Embryonic facial prominence (tissue), 1 donor: ENCODE data around the gene TSHZ3.

Experiments
- DNase-seq: peaks from one replicate; pipeline ENCODE4 v3.0.0-alpha.2; 2016; ENCODE audit errors: extremely low spot score

The TSHZ3 gene

DNA sequence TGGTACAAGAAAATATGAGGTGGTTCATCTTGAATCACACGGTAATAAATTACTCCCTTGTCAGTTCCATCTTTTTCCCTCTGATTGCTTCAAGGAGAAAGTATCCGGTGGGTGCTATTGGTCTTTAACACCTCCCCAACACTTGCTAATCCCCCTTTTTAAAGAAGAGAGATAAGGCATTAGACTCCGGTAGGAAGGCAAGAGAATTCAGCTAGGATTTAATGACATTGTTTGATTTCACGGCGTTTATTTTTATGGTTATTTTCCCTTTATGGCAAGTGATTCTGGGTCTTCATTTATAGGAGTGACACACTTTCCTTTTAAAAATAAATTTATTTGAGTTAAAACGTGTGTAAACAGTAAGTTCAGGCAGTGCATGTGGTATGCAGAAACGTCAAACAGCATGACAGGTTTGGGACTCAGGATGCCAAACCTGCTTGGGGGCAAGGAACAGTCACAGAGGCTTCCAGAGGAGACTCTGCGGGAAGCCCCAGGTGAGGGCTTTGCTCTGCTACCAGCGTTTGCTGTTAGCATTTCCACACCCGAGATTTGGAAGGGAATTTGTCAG, 36.5 kb downstream of the TSHZ3 start:
- no peak for DNase-seq

GRCh38 chr19:31312009-31312676, 37.1 kb downstream of the TSHZ3 start:
- no peak for DNase-seq

GRCh38 chr19:31310432-31311133, 38.7 kb downstream of the TSHZ3 start:
- no peak for DNase-seq

DNA sequence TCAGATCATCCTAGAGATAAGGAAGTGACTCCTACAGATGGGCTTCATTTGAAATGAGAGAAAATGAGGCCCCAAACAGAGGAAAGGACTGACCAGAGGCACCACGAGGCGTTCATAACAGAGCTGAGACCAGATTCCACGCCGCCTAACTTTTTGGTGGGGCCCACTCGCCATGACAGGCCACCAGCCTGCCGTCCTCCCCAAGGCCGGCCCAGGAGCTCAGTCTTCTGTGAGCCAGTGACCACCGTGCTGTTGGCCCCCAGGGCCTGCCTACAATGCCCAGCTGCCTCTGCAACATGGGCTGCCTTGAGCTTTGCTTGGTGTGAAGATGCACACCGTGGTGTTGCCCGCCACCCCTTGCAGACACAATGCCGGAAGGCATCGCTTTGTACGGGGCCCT, 40.5 kb downstream of the TSHZ3 start:
- no peak for DNase-seq

DNA sequence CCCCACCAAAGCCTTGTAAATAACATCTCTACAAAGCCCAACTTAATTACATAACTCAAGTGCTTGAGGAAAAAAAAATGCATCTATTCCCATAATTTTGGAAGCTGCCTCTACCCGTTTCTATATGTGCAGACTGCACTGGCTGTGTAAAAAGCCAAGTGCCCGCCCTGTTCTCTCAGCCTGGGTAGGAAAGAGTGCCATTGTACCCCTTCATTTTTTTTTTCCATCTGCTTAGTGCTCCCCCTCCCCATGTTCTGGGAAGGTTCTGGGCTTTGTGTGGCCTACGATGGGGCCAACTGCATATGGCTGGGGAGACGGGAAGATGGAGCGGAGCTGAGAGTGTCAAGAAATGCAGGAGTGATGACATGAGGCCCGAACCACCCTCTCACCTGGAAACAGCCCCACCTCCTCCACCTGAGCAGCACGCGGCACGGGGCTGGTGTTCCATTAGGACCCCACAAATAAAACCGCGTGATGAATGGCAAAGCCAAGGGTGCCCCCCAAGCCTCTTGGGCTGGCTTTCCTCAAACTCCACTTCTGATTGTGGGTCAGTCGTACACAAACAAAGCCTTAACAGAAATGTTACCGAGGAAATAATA, 42.1 kb downstream of the TSHZ3 start:
- no peak for DNase-seq

- DNase-seq, result no peak
Measured at GRCh38 chr19:31306006-31306753, 43.1 kb downstream of the TSHZ3 start.

DNA sequence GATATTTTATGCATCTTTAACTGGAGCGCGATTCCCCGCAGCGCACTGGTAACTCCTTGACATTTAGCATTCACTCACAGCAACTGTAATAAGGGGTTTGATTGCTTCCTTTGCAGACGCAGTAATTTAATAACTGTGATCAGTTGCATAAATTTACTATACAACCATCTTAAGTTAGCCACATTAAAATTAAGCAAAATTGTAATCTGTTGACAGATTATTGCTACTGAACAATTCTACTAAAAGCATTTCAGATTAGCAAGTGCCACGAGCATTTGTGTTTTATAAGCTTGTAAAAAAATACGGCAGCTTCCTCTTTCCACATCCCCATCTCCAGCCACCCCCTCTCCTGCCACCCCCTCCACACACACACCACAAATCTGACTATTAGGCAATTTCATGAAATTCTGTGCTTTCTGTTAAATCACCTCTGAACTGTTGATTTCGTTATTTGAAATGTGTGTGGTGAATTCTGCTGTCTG, 44.4 kb downstream of the TSHZ3 start:
- no peak for DNase-seq

DNA sequence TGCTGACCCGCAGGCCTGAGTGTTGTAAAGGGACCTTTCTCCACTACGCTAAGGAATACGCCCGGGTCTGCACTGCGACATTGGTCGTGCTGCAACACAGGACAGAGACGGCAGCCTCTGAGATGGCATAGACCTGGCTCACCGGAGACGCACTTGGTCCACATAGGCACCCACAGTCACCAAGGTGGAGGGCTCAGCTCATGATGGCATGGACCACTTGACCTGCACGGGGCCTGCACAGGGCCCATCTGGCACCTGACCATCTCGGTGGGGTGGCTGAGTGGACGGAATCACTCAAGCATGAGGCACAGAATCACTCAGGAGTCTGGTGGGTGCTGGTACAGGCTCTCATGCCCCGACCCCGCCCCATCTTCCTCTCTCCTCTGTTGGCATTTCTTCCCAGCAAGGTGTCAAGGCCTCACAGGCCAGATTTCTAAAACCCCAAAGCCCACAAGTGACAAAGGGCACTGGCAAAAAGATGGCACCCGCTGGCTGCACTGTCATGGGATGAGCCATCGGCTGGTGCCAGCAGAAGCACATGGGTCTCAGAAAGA, 45.9 kb downstream of the TSHZ3 start:
- DNase-seq, result no peak

- DNase-seq, result no peak
Measured at GRCh38 chr19:31301306-31301980, 47.8 kb downstream of the TSHZ3 start.

DNA sequence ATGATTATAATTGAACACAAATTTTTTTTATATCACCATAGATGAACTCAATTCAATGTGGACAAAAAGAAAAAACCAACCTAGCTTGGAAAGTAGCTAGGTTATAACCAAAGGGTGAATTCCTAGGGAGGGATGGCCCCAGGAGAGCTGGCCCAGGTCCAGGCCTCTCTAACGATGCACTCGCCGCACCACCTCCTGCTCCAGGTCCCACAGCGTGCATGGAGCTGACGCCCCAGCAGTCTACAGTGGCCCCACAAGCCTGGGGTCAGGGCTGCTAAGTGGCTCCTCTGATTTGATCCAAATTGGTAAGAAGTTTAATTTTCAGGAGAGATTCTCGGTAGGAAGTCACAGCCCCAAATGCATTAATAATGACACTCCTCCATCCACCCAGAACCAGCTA, 48.8 kb downstream of the TSHZ3 start:
- DNase-seq, result no peak

DNA sequence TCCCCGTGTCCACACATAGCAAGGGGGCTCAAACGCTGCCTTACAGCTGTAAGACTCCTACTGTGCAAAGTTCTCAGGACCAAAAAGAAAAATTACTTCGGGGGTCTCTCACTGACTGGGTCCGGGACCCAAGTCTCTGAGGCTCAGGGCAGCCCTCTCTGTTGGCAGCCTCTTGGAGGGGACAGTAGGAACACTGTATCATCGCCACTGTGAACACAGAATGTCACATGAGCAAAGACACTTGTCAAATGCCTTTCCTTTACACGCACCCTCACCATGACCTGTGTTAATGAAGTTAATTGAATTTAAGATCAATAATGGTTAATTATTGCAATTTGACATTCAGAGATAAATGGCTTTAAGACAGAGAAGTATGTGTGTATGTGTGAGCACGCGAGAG, 49.6 kb downstream of the TSHZ3 start:
- no peak for DNase-seq

- DNase-seq, result no peak
Measured at GRCh38 chr19:31297991-31298390, 51.2 kb downstream of the TSHZ3 start.

DNA sequence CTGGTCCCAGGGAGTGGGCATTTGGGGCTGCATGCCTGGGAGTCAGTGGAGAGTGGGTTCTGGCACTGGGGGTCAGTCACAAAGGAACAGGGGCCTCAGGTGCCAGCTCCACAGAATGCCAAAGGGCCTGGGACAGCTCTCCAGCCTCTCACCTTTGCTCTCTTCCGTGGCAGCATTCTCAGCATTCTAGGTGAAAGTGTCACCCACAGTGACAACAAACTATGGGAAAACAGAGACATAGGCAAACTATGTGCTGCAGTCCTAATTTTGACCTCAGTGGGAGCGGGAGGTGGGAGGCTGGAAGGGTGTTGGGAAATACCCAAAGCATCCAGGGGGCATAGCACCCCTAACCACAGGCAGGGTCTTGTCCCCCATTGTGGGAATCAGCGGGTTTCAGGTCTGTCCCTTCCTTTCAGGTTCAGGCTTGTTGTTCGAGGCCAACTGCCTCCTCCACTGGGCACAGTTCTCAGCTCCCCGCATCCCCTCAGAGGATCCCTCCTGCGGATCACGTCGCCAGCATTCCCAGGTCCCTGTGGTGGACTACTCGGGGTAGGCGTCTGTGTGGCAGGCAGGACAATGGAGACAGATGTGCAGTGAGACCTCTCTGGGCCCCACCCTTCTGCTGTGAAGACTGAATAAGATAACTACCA, 52.4 kb downstream of the TSHZ3 start:
- DNase-seq, result no peak

DNA sequence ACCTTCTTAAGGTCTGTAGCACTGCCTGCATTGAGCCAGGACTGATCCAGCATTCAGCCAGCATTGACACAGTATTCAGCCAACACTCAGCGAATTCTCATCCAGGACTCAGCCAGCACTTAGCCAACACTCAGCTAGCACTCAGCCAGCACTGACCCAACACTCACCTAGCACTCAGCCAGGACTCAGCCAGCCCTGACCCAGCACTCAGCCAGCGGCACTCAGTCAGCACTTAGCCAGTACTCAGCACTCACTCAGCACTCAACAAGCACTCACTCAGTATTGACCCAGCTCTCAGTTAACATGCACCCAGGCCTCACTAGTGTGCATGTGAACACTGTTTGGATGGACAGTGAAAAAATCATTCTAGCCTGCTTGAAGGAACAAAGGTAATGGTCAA, 55.0 kb downstream of the TSHZ3 start:
- DNase-seq, result no peak

GRCh38 chr19:31292639-31293185, 56.5 kb downstream of the TSHZ3 start:
- no peak for DNase-seq

- DNase-seq, result no peak
Measured at GRCh38 chr19:31290931-31291590, 58.2 kb downstream of the TSHZ3 start.

DNA sequence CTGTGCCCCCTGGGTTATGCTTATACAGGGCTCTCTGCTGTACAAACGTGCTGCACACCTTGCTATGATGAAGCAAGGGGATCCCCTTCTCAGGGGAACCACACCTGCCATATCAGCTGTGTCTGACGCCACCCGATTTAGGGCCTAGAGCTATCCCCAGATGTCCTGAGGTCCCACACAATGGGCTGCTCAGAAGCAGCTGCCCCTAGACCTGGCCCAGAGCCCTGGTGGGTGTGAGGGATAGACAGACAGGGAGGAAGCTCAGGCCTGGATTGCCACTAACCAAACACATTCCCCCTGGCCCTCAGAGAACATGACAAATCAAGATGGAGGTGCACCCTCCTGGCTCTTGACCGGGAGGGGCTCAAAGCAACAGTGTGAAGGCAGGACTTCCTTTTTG, 59.3 kb downstream of the TSHZ3 start:
- DNase-seq, result no peak

- DNase-seq, result no peak
Measured at GRCh38 chr19:31289381-31289880, 59.8 kb downstream of the TSHZ3 start.

DNA sequence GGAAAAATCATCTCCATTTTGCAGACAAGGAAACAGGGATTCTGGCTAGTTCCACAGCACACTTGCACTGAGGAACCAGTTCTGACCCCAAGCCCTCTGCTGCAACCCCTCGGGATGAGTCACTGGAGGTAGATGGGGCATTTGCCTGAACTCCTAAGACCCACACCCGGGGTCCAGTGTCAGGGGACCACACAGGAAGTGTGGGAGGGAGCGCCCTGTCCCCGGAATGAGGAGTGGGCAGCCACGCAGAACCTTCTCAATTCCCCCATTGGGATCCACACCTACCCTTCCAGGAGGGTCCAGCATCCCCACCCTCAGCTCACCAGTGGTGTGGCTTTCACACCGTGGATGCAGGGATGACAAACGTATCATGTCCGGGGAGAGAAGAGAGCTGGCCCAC, 62.7 kb downstream of the TSHZ3 start:
- DNase-seq, result no peak

- DNase-seq, result no peak
Measured at GRCh38 chr19:31285744-31286143, 63.5 kb downstream of the TSHZ3 start.
